Brain microvascular endothelial cell (primary cell): ENCODE results near the gene CHCHD6.

ENCODE experiments used
- DNase-seq: peaks from one replicate; pipeline ENCODE4 v3.0.0-alpha.2; 2020
- H3K27ac ChIP-seq: fragments of 250-450 bp; sonication (Bioruptor Pico); 2 replicates; pipeline ENCODE4 v1.5.1; 2020; ENCODE audit warnings: mild to moderate bottlenecking, moderate library complexity
- H3K27me3 ChIP-seq: fragments of 250-450 bp; sonication (Bioruptor Pico); replicated peaks from 2 replicates; pipeline ENCODE4 v1.5.1; 2020; ENCODE audit warnings: mild to moderate bottlenecking
- H3K36me3 ChIP-seq: fragments of 250-450 bp; sonication (Bioruptor Pico); replicated peaks from 2 replicates; pipeline ENCODE4 v1.5.1; 2020; ENCODE audit warnings: mild to moderate bottlenecking
- H3K4me3 ChIP-seq: 2 replicates; pipeline ENCODE4 v1.5.1; 2011; ENCODE audit warnings: low read depth, mild to moderate bottlenecking, control low read depth, low read length, moderate library complexity
- in situ Hi-C: cut with HindIII; loops from 2 replicates; pipeline ENCODE4 v1.10.0; 2017; ENCODE audit warnings: low sequenced_read_pairs, low pct_ligation_motif_present
- TF ChIP-seq, protein P1 (sequence below): IDR thresholded peaks from 2 replicates; pipeline ENCODE4 v1.5.1; 2011; ENCODE audit warnings: low read depth, mild to moderate bottlenecking, moderate library complexity, low read length, control low read depth, inconsistent platforms; ENCODE audit errors: missing control alignments

CHCHD6 gene

GRCh38 chr3:126857928-126858327, 153.9 kb downstream of the CHCHD6 start:
- H3K27ac ChIP-seq: no peak overlapping the region
- no peak overlapping the region for H3K4me3 ChIP-seq
- in situ Hi-C loops: no loop called here
- TF ChIP-seq, protein P1, sequence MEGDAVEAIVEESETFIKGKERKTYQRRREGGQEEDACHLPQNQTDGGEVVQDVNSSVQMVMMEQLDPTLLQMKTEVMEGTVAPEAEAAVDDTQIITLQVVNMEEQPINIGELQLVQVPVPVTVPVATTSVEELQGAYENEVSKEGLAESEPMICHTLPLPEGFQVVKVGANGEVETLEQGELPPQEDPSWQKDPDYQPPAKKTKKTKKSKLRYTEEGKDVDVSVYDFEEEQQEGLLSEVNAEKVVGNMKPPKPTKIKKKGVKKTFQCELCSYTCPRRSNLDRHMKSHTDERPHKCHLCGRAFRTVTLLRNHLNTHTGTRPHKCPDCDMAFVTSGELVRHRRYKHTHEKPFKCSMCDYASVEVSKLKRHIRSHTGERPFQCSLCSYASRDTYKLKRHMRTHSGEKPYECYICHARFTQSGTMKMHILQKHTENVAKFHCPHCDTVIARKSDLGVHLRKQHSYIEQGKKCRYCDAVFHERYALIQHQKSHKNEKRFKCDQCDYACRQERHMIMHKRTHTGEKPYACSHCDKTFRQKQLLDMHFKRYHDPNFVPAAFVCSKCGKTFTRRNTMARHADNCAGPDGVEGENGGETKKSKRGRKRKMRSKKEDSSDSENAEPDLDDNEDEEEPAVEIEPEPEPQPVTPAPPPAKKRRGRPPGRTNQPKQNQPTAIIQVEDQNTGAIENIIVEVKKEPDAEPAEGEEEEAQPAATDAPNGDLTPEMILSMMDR: no peak
- DNase-seq: no peak
- no peaks in the 10 kb centered on the region for H3K27me3 ChIP-seq
- no peaks in the 10 kb centered on the region for H3K36me3 ChIP-seq

DNA sequence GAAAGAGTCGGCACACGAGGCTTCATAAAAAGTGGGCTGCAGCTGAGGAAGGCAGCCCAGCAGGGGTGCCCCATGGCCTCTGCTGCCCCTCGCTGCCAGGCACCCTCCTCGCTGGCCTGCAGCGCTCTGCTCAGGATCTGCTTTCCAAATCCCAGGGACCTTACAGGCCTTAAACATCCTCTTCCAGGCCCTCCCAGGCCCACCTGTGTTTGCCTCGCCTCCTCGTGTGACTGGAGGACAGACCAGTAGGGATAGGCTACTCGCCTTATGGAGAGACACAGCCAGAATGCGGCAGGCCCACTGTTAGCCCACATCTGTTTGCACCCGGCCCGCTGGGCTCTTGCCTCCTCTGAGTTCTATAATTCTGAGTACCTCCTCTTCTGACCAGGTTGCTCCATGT, 154.4 kb downstream of the CHCHD6 start:
- DNase-seq: no peak
- H3K36me3 ChIP-seq: no peaks in the 10 kb centered on the region
- TF ChIP-seq, protein P1: no peak
- no peaks in the 10 kb centered on the region for H3K27me3 ChIP-seq
- in situ Hi-C loops: no loop called here
- H3K27ac ChIP-seq: no peak overlapping the region
- no peak overlapping the region for H3K4me3 ChIP-seq

DNA sequence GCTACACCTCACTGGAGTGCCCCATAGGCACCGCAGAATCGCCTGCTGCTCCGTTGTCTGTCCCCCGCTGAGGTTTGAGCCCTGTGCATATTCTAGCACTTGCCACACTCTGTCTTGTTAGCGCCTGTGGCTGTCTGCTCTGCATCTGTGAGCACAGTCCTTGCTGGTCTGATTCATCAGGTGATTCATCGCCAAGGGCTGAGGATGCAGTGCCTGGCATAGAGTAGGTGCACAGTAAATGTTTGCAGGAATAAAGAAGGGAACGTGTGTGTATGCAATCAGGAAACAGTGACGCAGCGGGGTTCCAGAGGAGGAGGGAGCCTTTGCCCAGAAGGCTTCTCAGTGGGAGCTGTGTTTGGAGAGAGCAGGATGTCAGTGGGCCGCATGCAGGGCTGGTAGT, 154.8 kb downstream of the CHCHD6 start:
- in situ Hi-C loops: no loop called here
- Histone ChIP-seq H3K27ac (no peak overlapping the region), H3K36me3 (no peaks in the 10 kb centered on the region), H3K27me3 (no peaks in the 10 kb centered on the region), H3K4me3 (no peak overlapping the region)
- TF ChIP-seq, protein P1: no peak
- DNase-seq: peak; percentile 90

GRCh38 chr3:126859415-126860246, 155.6 kb downstream of the CHCHD6 start:
- in situ Hi-C loops: no loop called here
- TF ChIP-seq, protein P1: no peak
- H3K27ac ChIP-seq: no peak overlapping the region
- H3K4me3 ChIP-seq: no peak overlapping the region
- DNase-seq: no peak
- no peaks in the 10 kb centered on the region for H3K36me3 ChIP-seq
- H3K27me3 ChIP-seq: no peaks in the 10 kb centered on the region

- Histone ChIP-seq H3K4me3 (no peak overlapping the region), H3K27ac (no peak overlapping the region), H3K36me3 (no peaks in the 10 kb centered on the region), H3K27me3 (no peaks in the 10 kb centered on the region)
- no peak for DNase-seq
- TF ChIP-seq, protein P1: no peak
- in situ Hi-C loops: no loop called here
Observed at GRCh38 chr3:126865736-126866135, 161.7 kb downstream of the CHCHD6 start.
